HG02642 (cell line): Measurements from ENCODE around the gene STIL.

Source experiments
- ATAC-seq: cut with Tn5 transposase; IDR thresholded peaks from one replicate; pipeline ENCODE4 v1.9.1; 2021; ENCODE audit warnings: mild to moderate bottlenecking; ENCODE audit not compliant: unreplicated experiment, poor library complexity

Gene STIL

GRCh38 chr1:47241114-47242113 lies 72.5 kb downstream of the STIL start:
- no peak for ATAC-seq

DNA sequence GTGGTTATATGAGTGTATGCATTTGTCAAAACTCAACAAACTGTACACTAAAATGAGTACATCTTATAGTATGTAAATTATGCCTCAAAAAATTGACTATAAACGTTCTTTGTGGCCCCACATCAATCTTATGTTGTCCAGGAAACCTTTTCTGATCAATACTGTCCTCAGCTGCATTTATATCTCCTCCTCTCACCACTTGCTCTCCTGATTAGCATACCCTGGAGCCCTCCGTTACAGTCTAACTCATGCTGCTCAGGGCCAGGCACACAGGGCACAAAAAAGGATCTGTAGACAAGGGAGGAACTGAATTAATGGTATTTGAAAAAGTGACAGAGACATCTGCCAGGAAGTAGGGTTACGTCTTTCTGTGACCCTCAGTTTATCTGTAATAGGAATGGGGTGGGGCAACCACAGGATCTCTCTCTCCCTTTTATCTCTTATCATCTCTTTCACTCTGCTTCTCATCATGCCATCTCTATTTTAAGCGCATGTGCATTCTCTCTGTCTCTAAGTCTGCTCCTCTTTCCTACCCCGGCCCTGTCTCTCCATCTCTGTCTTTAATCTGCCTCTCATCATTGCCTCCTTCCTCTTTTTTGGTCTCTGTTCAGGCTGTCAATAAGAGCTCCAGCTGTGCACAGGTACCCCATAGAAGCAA lies 74.9 kb downstream of the STIL start:
- no peak for ATAC-seq

DNA sequence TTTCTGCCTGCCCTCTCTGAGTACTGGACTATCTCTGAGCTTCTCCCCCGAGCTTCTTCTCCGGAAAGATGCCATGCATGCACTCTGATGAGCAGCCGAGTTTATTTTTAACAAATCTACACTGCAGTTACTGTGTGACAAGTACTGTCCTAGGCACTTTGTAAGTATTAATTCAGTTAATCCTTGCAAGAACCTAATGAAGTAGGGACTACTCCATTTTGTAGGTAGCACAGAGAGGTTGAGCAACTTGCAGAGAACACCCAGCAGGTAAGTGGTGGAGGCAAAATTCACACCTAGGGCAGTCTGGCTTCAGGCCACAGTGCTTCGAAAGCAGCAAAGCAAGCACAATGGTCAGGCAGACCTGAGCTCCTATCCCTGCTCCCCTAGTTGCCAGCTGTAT lies 78.1 kb downstream of the STIL start:
- ATAC-seq: no peak

- ATAC-seq: no peak
Observed at GRCh38 chr1:47235241-47235681, 78.7 kb downstream of the STIL start.

DNA sequence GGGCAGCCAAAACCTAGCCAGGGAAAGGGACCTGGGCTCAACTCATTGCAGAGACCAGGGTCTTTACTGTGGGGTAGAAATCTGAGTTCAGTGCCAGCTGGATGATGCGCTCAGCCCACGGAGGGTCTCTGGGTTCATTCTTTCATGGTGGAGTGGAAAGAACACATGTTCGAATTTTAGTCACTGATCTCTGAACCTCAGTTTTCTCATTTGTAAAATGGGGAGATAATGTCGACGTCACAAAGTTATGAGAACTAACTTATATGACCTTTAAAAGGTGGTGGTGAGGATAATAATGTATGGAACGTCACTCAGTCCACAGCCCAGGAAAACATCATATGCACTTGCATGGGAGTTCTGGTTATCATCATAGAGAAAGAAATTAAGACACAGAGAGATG lies 80.8 kb downstream of the STIL start:
- no peak for ATAC-seq

- no peak for ATAC-seq
Observed at GRCh38 chr1:47232187-47232874, 81.6 kb downstream of the STIL start, which contains the start of gene TAL1. TAL1 (minus strand) TSS chr1:47232225; CDS start chr1:47225888, 6,337 bp downstream.

DNA sequence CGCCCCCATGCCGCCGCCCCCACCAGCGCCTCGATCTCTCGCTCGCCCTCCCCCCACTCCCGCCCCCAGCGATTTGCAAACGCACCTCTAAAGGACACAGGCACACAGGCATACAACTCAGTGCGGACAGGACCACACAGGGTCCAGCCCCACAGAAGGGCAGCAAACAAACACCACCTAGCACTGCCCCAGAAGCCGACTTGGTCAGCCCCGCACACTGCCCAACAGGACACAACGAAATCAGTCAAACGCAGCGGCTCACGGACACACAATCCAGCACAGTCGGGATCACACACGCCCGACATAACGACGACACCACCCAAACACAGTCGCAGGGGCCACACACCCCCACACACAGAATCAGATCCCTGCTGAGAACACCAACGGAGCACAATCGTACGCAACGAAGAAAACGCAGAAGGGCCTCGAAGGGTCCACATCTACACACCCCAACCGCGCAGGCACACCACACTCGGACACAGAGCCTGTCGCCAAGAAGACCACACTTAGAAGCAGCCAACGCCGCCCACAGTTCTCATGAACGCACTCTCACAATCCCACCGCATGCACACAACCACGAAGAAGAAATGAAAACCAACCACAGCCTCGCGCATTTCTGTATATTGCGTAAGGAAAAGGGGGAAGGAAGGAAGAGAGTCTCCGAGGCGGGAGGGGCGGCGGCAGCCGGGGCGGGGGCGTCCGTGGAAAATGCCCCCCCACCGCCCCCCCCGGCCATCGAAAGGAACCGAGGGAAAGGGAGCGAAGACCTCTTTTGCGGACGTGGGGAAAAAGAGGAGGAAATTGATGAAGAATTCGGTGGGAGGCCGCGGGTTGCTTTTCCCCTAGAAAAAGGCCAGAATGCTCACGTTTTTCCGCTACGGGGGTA lies 82.4 kb downstream of the STIL start:
- no peak for ATAC-seq

DNA sequence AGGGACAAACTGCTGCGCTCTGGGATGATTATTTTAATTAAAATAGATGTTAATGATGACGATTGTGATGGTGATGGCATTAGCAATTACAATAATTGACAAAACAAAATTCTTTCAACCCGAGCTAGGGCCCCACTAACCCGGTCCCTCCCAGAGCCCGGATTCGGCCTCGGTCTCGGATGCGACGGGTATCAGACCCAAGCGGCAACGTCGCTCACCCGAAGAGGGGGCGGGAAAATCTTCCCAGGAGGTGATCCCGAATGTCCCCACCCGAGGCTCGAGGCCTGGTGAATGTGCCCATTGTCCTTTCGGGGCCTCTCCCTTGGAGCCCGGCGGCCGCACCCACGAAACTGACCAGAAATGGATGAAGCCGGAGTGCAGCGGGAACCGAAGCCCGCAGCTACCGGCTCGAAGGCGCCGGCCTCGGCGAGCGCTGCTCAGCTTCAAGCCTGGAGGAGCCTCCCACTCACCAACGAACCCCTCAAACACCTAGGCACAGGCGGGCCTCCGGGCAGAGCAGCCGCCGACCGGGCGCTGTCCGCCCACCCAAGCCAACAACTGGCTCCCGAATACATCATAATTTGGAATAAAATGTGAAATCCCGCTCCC lies 83.2 kb downstream of the STIL start:
- ATAC-seq: no peak

- no peak for ATAC-seq
Observed at GRCh38 chr1:47229886-47230691, 83.9 kb downstream of the STIL start.

DNA sequence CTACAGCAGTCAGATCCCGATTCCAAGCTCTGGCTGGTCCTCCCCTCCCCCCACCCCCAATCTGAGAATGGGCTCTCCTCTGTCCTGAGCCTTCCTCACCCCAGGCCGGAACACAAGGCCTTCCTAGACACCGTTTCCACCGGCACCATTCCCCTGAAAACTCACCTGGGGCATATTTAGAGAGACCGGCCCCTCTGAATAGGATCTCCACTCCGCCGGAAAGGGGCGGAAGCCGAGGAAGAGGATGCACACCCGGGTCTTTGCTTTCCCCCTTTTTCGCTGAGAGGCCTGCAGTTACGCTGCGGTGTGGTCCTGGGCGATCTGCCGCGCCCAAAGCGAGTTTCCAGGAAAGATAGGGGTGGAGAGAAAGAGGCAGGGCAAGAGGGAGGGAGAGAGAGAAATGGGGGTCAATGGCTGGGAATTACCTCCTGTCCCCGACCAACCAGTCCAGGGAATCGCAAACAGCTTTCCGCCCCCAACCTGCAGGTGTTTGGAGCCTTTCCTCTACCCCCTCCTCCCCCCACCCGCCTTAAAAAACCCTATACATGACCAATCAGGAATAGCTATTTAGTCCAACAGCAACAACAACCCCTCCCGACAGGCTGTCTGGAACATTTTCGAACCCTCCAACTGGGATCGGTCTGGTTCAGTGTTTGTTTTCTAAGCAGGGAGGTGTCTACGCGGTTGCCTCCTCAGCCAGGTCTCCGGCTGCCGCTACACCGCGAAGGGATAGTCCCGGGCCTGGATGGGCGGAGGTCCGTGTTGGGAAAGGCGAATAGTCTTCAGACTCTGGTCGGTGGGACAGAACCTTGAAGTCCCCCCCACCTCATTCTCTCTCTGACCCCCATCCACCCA lies 84.7 kb downstream of the STIL start:
- no peak for ATAC-seq

- no peak for ATAC-seq
Observed at GRCh38 chr1:47228644-47229030, 85.3 kb downstream of the STIL start.

GRCh38 chr1:47227341-47228232 lies 86.4 kb downstream of the STIL start:
- ATAC-seq: no peak

DNA sequence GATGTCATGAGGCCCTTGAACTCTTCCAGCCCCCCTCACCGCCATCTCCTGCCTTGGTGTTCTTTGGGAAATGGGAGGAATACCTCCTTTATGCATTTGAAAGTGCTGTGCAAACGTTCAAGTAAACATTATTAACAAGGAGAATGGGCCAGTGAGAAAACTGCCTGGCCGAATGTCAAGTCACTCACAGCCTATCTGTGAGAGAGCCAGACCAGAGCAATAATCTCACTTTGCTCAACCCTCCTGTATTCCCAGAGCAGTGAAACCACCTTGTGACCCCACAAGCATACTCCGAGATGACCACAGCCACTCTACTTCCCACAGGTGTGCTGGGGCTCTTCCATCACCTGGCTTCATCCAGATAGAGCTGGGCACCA lies 87.1 kb downstream of the STIL start:
- no peak for ATAC-seq

GRCh38 chr1:47226121-47226838 lies 87.7 kb downstream of the STIL start:
- ATAC-seq: no peak

GRCh38 chr1:47225430-47226100 lies 88.4 kb downstream of the STIL start:
- ATAC-seq: no peak
